ENCODE measurements around the gene TSEN15. TPM values are rescaled to one million over a fixed set of nuclear protein-coding genes. Genes with fewer than 3 reads are reported as not detected.

Gene TSEN15
- total and polyA plus RNA-seq, 2 of the 8 experiments (the other 6 are each of a cell fraction or from before 2014, with no cell fraction given) = 23.4 to 31.4 TPM

- Histone ChIP-seq H3K4me2 (ENCODE audit: insufficient read depth in 1 of 2, low read depth in 2 of 2, low read length in 2 of 2) (peak overlapping the region; percentile 6 to 16; a peak in 2 of 4 replicates), H3K4me1 (replicated peaks in 1 of 4; ENCODE audit: control insufficient read depth in 3 of 4, insufficient read depth in 4 of 4, low read length in 3 of 4) (peaks cover 0 to 19% (median 11%) of the 10 kb centered on the region in 4 experiments; a peak in 5 of 7 replicates), H2BK120ac (replicated peaks; ENCODE audit: low read depth, low read length) (no peak overlapping the region), H3K36me3 (ENCODE audit: control insufficient read depth in 2 of 4, insufficient read depth in 4 of 4, low read length in 3 of 4) (no peaks in the 10 kb centered on the region), H3K27ac (ENCODE audit: low read depth, low read length) (no peak overlapping the region), H2BK12ac (ENCODE audit: low read depth, low read length) (no peak overlapping the region), H4K8ac (ENCODE audit: extremely low read depth, insufficient read depth, low read length) (no peak overlapping the region), H3K14ac (ENCODE audit: insufficient read length) (no peak overlapping the region), H3K18ac (ENCODE audit: extremely low read depth, low read length) (no peak overlapping the region), H3K4ac (replicated peaks; ENCODE audit: insufficient read length, low read depth, low read length) (no peak overlapping the region), H2BK15ac (ENCODE audit: low read length) (no peak overlapping the region), H4K5ac (ENCODE audit: insufficient read length, low read depth, low read length) (no peak overlapping the region), H3K4me3 (ENCODE audit: extremely low read depth in 1 of 4, insufficient read depth in 2 of 4, low read depth in 3 of 4, low read length in 4 of 4) (no peak overlapping the region), H3K79me1 (ENCODE audit: low read depth, low read length) (no peaks in the 10 kb centered on the region), H4K20me1 (replicated peaks in 1 of 2; ENCODE audit: control insufficient read depth in 1 of 2, insufficient read depth in 2 of 2, low read length in 2 of 2) (peaks cover 0 to 2% of the 10 kb centered on the region in 2 experiments), H3K23ac (ENCODE audit: insufficient read length) (no peak overlapping the region), H3K23me2 (ENCODE audit: low read depth, low read length) (no peaks in the 10 kb centered on the region), H3K27me3 (replicated peaks in 1 of 4; ENCODE audit: control insufficient read depth in 3 of 4, extremely low read depth in 1 of 4, insufficient read depth in 3 of 4, low read length in 3 of 4) (peaks cover 0 to 11% (median 5%) of the 10 kb centered on the region in 4 experiments; a peak in 4 of 7 replicates), H3K9ac (replicated peaks in 1 of 4; ENCODE audit: extremely low read depth in 1 of 4, low read depth in 3 of 4, low read length in 3 of 4) (no peak overlapping the region), H3K79me2 (ENCODE audit: control insufficient read depth in 1 of 2, insufficient read depth in 2 of 2, low read length in 2 of 2) (no peaks in the 10 kb centered on the region), H4K91ac (replicated peaks; ENCODE audit: insufficient read length, low read length) (no peak overlapping the region), H3K56ac (replicated peaks; ENCODE audit: insufficient read length, low read depth, low read length) (no peak overlapping the region), H2AFZ (ENCODE audit: low read length) (no peak overlapping the region), H2BK5ac (ENCODE audit: low read depth, low read length) (no peak overlapping the region), H2AK5ac (ENCODE audit: low read depth, low read length) (no peak overlapping the region), H2BK20ac (ENCODE audit: low read length) (no peak overlapping the region), H3K9me3 (ENCODE audit: insufficient read depth in 2 of 2, low read depth in 1 of 2, low read length in 1 of 2) (no peaks in the 10 kb centered on the region)
- DNase-seq (ENCODE audit: low read depth in 1 of 2, low spot score in 2 of 2) (no peak), FAIRE-seq (peak; percentile 70)
- 35% methylated on average over 1 of the region's 1 CpG; no CpG with 5 or more reads in 1 of the 2 experiments for WGBS, 2 experiments (ENCODE audit: extremely low coverage in 1 of 2, insufficient coverage in 1 of 2, insufficient read length in 1 of 2, insufficient replicate concordance in 2 of 2, low coverage in 1 of 2, low lambda C conversion rate in 2 of 2, missing lambda C conversion rate in 1 of 2)
- TF ChIP-seq CREB1 (IDR thresholded peaks at IDR 0.05) (no peak), CBX5 (IDR thresholded peaks at IDR 0.05; ENCODE audit: low read depth, low read length) (no peak), MAX (IDR thresholded peaks at IDR 0.05) (no peak), CHD2 (IDR thresholded peaks at IDR 0.05; ENCODE audit: low read length) (no peak), BCL11A (IDR thresholded peaks at IDR 0.05; ENCODE audit: low read depth in 2 of 2, low read length in 2 of 2) (peak in 1 of 2 experiments; percentile 34), NANOG (IDR thresholded peaks at IDR 0.05; ENCODE audit: insufficient read depth, low read depth, low read length, poor library complexity, severe bottlenecking) (peak; percentile 90), POU5F1 (IDR thresholded peaks at IDR 0.05; ENCODE audit: low read depth, low read length) (0 out of 2 replicates have a peak, but pooled peaks have one; percentile 56), ASH2L (IDR thresholded peaks at IDR 0.05; ENCODE audit: low read length) (no peak)
- TF ChIP-seq, protein P1, sequence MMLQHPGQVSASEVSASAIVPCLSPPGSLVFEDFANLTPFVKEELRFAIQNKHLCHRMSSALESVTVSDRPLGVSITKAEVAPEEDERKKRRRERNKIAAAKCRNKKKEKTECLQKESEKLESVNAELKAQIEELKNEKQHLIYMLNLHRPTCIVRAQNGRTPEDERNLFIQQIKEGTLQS (IDR thresholded peaks at IDR 0.05; ENCODE audit: insufficient read depth, low read depth, low read length) = no peak
- ChIA-PET CTCF (ENCODE audit: partially characterized antibody) (interaction anchor here (0.7 kb wide), 1 partner anchor 639 kb away, joined by 3 read pairs; no protein-coding TSS in a partner anchor), POLR2A (ENCODE audit: partially characterized antibody) (interaction anchor here (0.7 to 1.9 kb wide), 3 partner anchors 11 to 143 kb away, joined by 3 to 6 read pairs (median 5); partner anchors contain the start of gene TSEN15)
Measured at GRCh38 chr1:184025242-184025675, 26.3 kb upstream of the TSEN15 start.

All from H1 (cell line).